Spleen (tissue), 11 donors: Measurements from ENCODE around the gene ZNF385A. TPM values are rescaled to one million over a fixed set of nuclear protein-coding genes. Genes with fewer than 3 reads are reported as not detected.
A peak's percentile ranks its signal among the peaks of the same experiment; 100 is the strongest.

Experiments
- DNase-seq: peaks from one replicate; pipeline ENCODE4 v3.0.0-alpha.2; 2020
- H3K27ac ChIP-seq, 8 donors: fragments of 200-600 bp; sonication (generic) in 7 of 8; 1 replicate in 4 of 8; 2 replicates in 4 of 8; pipeline versions ENCODE4 v1.5.0 to v1.8.0; 2016 to 2021; ENCODE audit warnings: inconsistent platforms in 4 of 8, mild to moderate bottlenecking in 4 of 8, moderate library complexity in 1 of 8
- H3K27me3 ChIP-seq, 7 donors: fragments of 200-600 bp; sonication (generic) in 6 of 7; replicated peaks in 1 of 7; 1 replicate in 4 of 7; 2 replicates in 3 of 7; pipeline versions ENCODE4 v1.5.0 to v1.8.0; 2016 to 2021; ENCODE audit warnings: inconsistent platforms in 3 of 7, mild to moderate bottlenecking in 1 of 7
- H3K36me3 ChIP-seq, 6 donors: fragments of 200-600 bp; sonication (generic) in 5 of 6; 1 replicate in 4 of 6; 2 replicates in 2 of 6; pipeline versions ENCODE4 v1.5.0 to v1.8.0; 2016 to 2021; ENCODE audit warnings: inconsistent platforms in 2 of 6
- H3K4me1 ChIP-seq, 6 donors: fragments of 200-600 bp; sonication (generic) in 5 of 6; 1 replicate in 3 of 6; 2 replicates in 3 of 6; pipeline versions ENCODE4 v1.5.0 to v1.8.0; 2016 to 2021; ENCODE audit warnings: inconsistent platforms in 3 of 6
- H3K4me3 ChIP-seq, 8 donors: fragments of 200-600 bp; sonication (generic) in 7 of 8; 1 replicate in 4 of 8; 2 replicates in 4 of 8; pipeline versions ENCODE4 v1.5.0 to v1.8.0; 2016 to 2021; ENCODE audit warnings: inconsistent platforms in 4 of 8, mild to moderate bottlenecking in 4 of 8, moderate library complexity in 2 of 8
- H3K9me3 ChIP-seq, 8 donors: fragments of 200-600 bp; sonication (generic) in 7 of 8; 1 replicate in 4 of 8; 2 replicates in 4 of 8; pipeline versions ENCODE4 v1.5.0 to v1.8.0; 2016 to 2021; ENCODE audit warnings: inconsistent platforms in 4 of 8
- CTCF ChIP-seq, 11 experiments: fragments of 200-600 bp in 7 of 11; fragments of 450-650 bp in 4 of 11; sonication (generic) in 4 of 11; IDR thresholded peaks in 8 of 11; conservative IDR thresholded peaks in 3 of 11; 1 replicate in 7 of 11; 2 replicates in 4 of 11; pipeline versions ENCODE4 v1.4.0 to v1.8.0; 2016 to 2021; ENCODE audit warnings: antibody characterized with exemption in 11 of 11, inconsistent platforms in 4 of 11, mild to moderate bottlenecking in 1 of 11
- POLR2A ChIP-seq, 3 donors: fragments of 450-650 bp; IDR thresholded peaks; one replicate each; pipeline ENCODE4 v1.5.1; 2017; ENCODE audit warnings: antibody characterized with exemption in 3 of 3, mild to moderate bottlenecking in 1 of 3
- POLR2AphosphoS5 ChIP-seq, 3 donors: sonication (generic); formaldehyde crosslinking; IDR thresholded peaks; one replicate each; pipeline ENCODE4 v1.5.1; 2017; ENCODE audit warnings: antibody characterized with exemption in 3 of 3
- WGBS, 5 donors: extraction: QIAGEN DNeasy Blood & Tissue Kit in 3 of 5; methylation state at CpG; one replicate each; pipeline versions ENCODE4 v1.1.5 to v1.1.7; 2013 to 2018; 5-methylcytosine and 5-hydroxymethylcytosine counted together
- intact Hi-C: fragments of 100-400 bp; cut with DNase I; formaldehyde crosslinking; loops from one replicate; pipeline ENCODE4 v1.15.0; 2023; ENCODE audit warnings: low total_unique reads
- polyA plus RNA-seq, 3 donors: library from polyadenylated mRNA; stranded (reverse); fragments of 200-250 nt; gene quantifications; one replicate each; pipeline ENCODE4 v1.2.1, GENCODE V29; 2013
- total RNA-seq, 7 donors: library from RNA; depleted of rRNA in 3 of 7; stranded (reverse); fragments of >200 nt in 3 of 7; fragmentation: NEBNext Ultra II Directional in 4 of 7; extraction: Animal tissue kit (Norgen Biotek cat#: 25700) in 4 of 7; gene quantifications; one replicate each; pipeline versions ENCODE4 v1.1.0 to v1.2.1, GENCODE V29; 2016 to 2021
- donor health status: healthy with polysubstance abuse.
- donor health status: DM: no; HTN: no; CAD: no; lungs with moderate emphysema.
- donor health status: DM: no; HTN: no; CAD: no.
- donor health status: Bipolar disorder and iron deficiency.
- donor health status: healthy.
- donor health status: DM: no; HTN: no; CAD: no.
- donor health status: DM: yes; HTN: yes; CAD: no.

ZNF385A gene
- total and polyA plus RNA-seq, 10 donors = 7.4 to 40.3 (median 23.4) TPM

- H3K36me3 ChIP-seq = peaks cover 0 to 37% (median 0%) of the 10 kb centered on the region in 6 donors
- H3K4me1 ChIP-seq = peaks cover 4 to 61% (median 28%) of the 10 kb centered on the region in 6 donors
- 51 to 68% (median 60%) methylated on average over 2 of the region's 2 CpGs for WGBS, 5 donors
- no peaks in the 10 kb centered on the region for H3K9me3 ChIP-seq
- intact Hi-C loops = no loop called here
- H3K27me3 ChIP-seq = no peaks in the 10 kb centered on the region
- no peak for TF ChIP-seq CTCF (IDR thresholded peaks at IDR 0.05 in 8 of 11, conservative IDR thresholded peaks at IDR 0.05 in 3 of 11)
- TF ChIP-seq POLR2AphosphoS5 (IDR thresholded peaks at IDR 0.05) = no peak
- no peak for TF ChIP-seq POLR2A (IDR thresholded peaks at IDR 0.05)
- DNase-seq = no peak
- H3K27ac ChIP-seq = peak overlapping the region in 2 of 8 donors; percentile 2 to 14
- H3K4me3 ChIP-seq = no peak overlapping the region
These were observed 9.8 kb downstream of the ZNF385A start for GRCh38 chr12:54374562-54375258.

GRCh38 chr12:54373649-54374561 is 10.6 kb downstream of the ZNF385A start:
- Histone ChIP-seq H3K27me3 (no peaks in the 10 kb centered on the region), H3K4me1 (peaks cover 0 to 63% (median 27%) of the 10 kb centered on the region in 6 donors), H3K36me3 (peaks cover 0 to 37% (median 0%) of the 10 kb centered on the region in 6 donors), H3K9me3 (no peaks in the 10 kb centered on the region), H3K4me3 (no peak overlapping the region), H3K27ac (no peak overlapping the region)
- no peak for DNase-seq
- TF ChIP-seq POLR2AphosphoS5 (IDR thresholded peaks at IDR 0.05) (no peak), POLR2A (IDR thresholded peaks at IDR 0.05) (no peak), CTCF (IDR thresholded peaks at IDR 0.05 in 8 of 11, conservative IDR thresholded peaks at IDR 0.05 in 3 of 11) (no peak)
- 90 to 98% (median 95%) methylated on average over 10 of the region's 10 CpGs for whole genome bisulfite sequencing, 5 donors
- intact Hi-C loops = no loop called here

- WGBS, 5 donors = 52 to 62% (median 56%) methylated on average over 8 of the region's 8 CpGs
- Histone ChIP-seq H3K9me3 (no peaks in the 10 kb centered on the region), H3K4me1 (peaks cover 0 to 70% (median 38%) of the 10 kb centered on the region in 6 donors), H3K4me3 (no peak overlapping the region), H3K27me3 (no peaks in the 10 kb centered on the region), H3K36me3 (peaks cover 0 to 37% (median 0%) of the 10 kb centered on the region in 6 donors), H3K27ac (peak overlapping the region in 3 of 8 donors; percentile 16 to 21 (median 21))
- TF ChIP-seq POLR2A (IDR thresholded peaks at IDR 0.05) (no peak), POLR2AphosphoS5 (IDR thresholded peaks at IDR 0.05) (no peak), CTCF (IDR thresholded peaks at IDR 0.05 in 8 of 11, conservative IDR thresholded peaks at IDR 0.05 in 3 of 11) (no peak)
- DNase-seq = no peak
- intact Hi-C loops = no loop called here
These were observed 12.3 kb downstream of the ZNF385A start for GRCh38 chr12:54372113-54372806.
